Choroid plexus epithelial cell (primary cell): Measurements from ENCODE around the gene HIGD1C.

ENCODE experiments used
- DNase-seq: peaks from one replicate; pipeline ENCODE4 v3.0.0-alpha.2; 2010; ENCODE audit warnings: low read depth
- H3K4me3 ChIP-seq: 2 replicates; pipeline ENCODE4 v1.5.1; 2011; ENCODE audit warnings: low read depth, mild to moderate bottlenecking, control low read depth, low read length, moderate library complexity
- CTCF ChIP-seq: conservative IDR thresholded peaks from 2 replicates; pipeline ENCODE4 v1.5.1; 2011; ENCODE audit warnings: low read depth, mild to moderate bottlenecking, control low read depth, inconsistent platforms, low read length, moderate library complexity

The HIGD1C gene

DNA sequence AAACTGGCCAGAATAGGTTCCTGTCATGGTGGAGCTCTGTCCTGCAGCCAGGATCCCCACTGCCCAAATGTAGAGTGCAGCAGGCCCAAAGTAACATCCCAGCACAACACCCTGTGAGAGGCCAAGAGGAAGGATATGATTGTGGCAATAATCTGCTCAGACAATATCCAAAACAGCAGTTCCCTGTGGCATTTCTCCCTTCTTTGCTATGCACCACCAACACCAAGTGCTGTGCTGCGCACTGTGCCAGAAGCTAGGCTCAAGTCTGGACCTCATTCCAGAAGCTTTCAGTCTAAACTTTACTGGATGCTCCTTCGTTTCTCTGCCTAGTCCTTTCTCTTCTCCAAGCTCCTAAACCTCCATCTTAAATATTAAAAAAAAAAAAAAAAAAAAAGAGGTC, 40.5 kb downstream of the HIGD1C start:
- DNase-seq, result peak; percentile 47
- H3K4me3 ChIP-seq, result no peak overlapping the region
- no peak for TF ChIP-seq CTCF

GRCh38 chr12:50999093-50999492, 46.7 kb downstream of the HIGD1C start:
- no peak for DNase-seq
- no peak for TF ChIP-seq CTCF
- H3K4me3 ChIP-seq, result no peak overlapping the region

DNA sequence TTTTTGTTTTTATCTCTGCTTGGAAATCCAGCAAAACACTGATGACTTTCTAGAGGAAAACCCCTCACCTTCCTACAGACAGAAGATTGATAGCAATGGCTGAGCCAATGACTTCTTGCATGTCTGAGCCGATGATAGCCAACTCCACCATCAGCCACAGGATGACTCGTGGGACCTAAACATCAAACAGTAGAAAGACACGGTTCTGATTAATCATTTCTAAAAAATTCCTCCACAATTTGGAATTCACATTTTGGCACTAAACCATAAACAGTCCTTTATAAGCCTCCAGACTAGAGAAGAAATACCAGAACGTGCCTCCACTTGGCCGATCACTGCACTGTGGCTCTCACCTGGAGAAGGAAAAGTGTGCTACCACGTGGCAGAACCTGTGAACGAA, 47.9 kb downstream of the HIGD1C start:
- DNase-seq, result peak; percentile 16
- no peak for TF ChIP-seq CTCF
- H3K4me3 ChIP-seq, result no peak overlapping the region

DNA sequence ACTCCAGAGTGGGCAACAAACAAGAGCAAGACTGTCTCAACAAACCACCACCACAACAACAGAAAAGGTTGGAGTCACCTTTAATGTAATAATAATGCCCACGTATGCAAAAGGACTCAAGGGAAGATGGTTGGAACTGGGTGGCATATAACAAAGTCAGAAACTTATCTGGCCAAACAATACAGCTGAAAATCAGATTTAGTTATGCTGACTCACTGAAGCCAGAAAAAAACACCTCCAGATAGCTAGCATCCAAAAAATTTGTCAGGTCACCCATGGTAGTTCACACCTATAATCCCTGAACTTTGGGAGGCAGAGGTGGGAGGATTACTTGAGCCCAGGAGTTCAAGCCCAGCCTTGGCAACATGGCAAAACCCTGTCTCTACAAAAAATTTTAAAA, 49.5 kb downstream of the HIGD1C start:
- no peak overlapping the region for H3K4me3 ChIP-seq
- no peak for DNase-seq
- no peak for TF ChIP-seq CTCF

- no peak for DNase-seq
- TF ChIP-seq CTCF, result no peak
- no peak overlapping the region for H3K4me3 ChIP-seq
Observed at GRCh38 chr12:51004504-51004903, 52.2 kb downstream of the HIGD1C start.

GRCh38 chr12:51005030-51005429, 52.7 kb downstream of the HIGD1C start:
- H3K4me3 ChIP-seq, result no peak overlapping the region
- no peak for DNase-seq
- no peak for TF ChIP-seq CTCF

- no peak for DNase-seq
- TF ChIP-seq CTCF, result no peak
Observed at GRCh38 chr12:51005671-51006070, 53.3 kb downstream of the HIGD1C start.

More at GRCh38 chr12:51005671-51006070, 53.3 kb downstream of the HIGD1C start:
- no peak overlapping the region for H3K4me3 ChIP-seq
